H9 (cell line): ENCODE results near the gene RASGEF1C. TPM values are rescaled to one million over a fixed set of nuclear protein-coding genes. Genes with fewer than 3 reads are reported as not detected.
A peak's percentile ranks its signal among the peaks of the same experiment; 100 is the strongest.

Experiments
- DNase-seq: peaks from one replicate; pipeline ENCODE4 v3.0.0-alpha.2; 2017
- H2AFZ ChIP-seq: one replicate; pipeline ENCODE4 v1.6.1; 2013; ENCODE audit warnings: mild to moderate bottlenecking, low read length, control low read depth, moderate library complexity
- H2AK5ac ChIP-seq: 2 replicates; pipeline ENCODE4 v1.6.1; 2013; ENCODE audit warnings: low read length, control low read depth, mixed read lengths; ENCODE audit not compliant: insufficient read length
- H2BK120ac ChIP-seq: one replicate; pipeline ENCODE4 v1.6.1; 2013; ENCODE audit warnings: low read depth, mild to moderate bottlenecking, low read length, control low read depth, inconsistent platforms; ENCODE audit not compliant: poor library complexity, severe bottlenecking
- H2BK12ac ChIP-seq: 2 replicates; pipeline ENCODE4 v1.6.1; 2013; ENCODE audit warnings: low read length, control low read depth, mixed read lengths, low read depth; ENCODE audit not compliant: insufficient read length
- H2BK15ac ChIP-seq: 2 replicates; pipeline ENCODE4 v1.6.1; 2013; ENCODE audit warnings: low read depth, low read length, control low read depth
- H2BK20ac ChIP-seq: one replicate; pipeline ENCODE4 v1.6.1; 2013; ENCODE audit warnings: low read depth, mild to moderate bottlenecking, low read length, control low read depth, inconsistent platforms; ENCODE audit not compliant: poor library complexity, severe bottlenecking
- H2BK5ac ChIP-seq: 2 replicates; pipeline ENCODE4 v1.6.1; 2013; ENCODE audit warnings: low read length, control low read depth, mixed read lengths; ENCODE audit not compliant: insufficient read length
- H3K14ac ChIP-seq: 2 replicates; pipeline ENCODE4 v1.6.1; 2013; ENCODE audit warnings: low read length, control low read depth; ENCODE audit not compliant: insufficient read depth
- H3K18ac ChIP-seq: 2 replicates; pipeline ENCODE4 v1.6.1; 2013; ENCODE audit warnings: low read depth, mild to moderate bottlenecking, mixed read lengths, low read length, control low read depth; ENCODE audit not compliant: insufficient read length
- H3K23ac ChIP-seq: 2 replicates; pipeline ENCODE4 v1.6.1; 2013; ENCODE audit warnings: low read length, control low read depth, mixed read lengths, low read depth; ENCODE audit not compliant: insufficient read length
- H3K23me2 ChIP-seq: 2 replicates; pipeline ENCODE4 v1.6.1; 2013; ENCODE audit warnings: low read depth, mild to moderate bottlenecking, mixed read lengths, low read length, control low read depth; ENCODE audit not compliant: insufficient read length, poor library complexity, severe bottlenecking
- H3K27ac ChIP-seq: 2 replicates; pipeline ENCODE4 v1.5.1; 2013; ENCODE audit warnings: low read length, control low read depth, mixed read lengths, low read depth; ENCODE audit not compliant: insufficient read length
- H3K27me3 ChIP-seq: 2 replicates; pipeline ENCODE4 v1.6.1; 2013; ENCODE audit warnings: low read length, control low read depth, inconsistent platforms; ENCODE audit not compliant: insufficient read depth
- H3K4ac ChIP-seq: 2 replicates; pipeline ENCODE4 v1.6.1; 2013; ENCODE audit warnings: low read depth, mild to moderate bottlenecking, control low read depth, inconsistent platforms, low read length, moderate library complexity
- H3K4me1 ChIP-seq: 2 replicates; pipeline ENCODE4 v1.6.1; 2013; ENCODE audit warnings: low read length, control low read depth, inconsistent platforms; ENCODE audit not compliant: insufficient read depth
- H3K4me2 ChIP-seq: 2 replicates; pipeline ENCODE4 v1.6.1; 2013; ENCODE audit warnings: low read length, control low read depth, mixed read lengths; ENCODE audit not compliant: insufficient read length, insufficient read depth
- H3K56ac ChIP-seq: 2 replicates; pipeline ENCODE4 v1.6.1; 2013; ENCODE audit warnings: low read depth, mild to moderate bottlenecking, mixed read lengths, low read length, control low read depth; ENCODE audit not compliant: insufficient read length
- H3K79me1 ChIP-seq: 2 replicates; pipeline ENCODE4 v1.6.1; 2013; ENCODE audit warnings: low read depth, mild to moderate bottlenecking, moderate library complexity, low read length, control low read depth, inconsistent platforms; ENCODE audit not compliant: insufficient read depth, poor library complexity, severe bottlenecking
- H3K79me2 ChIP-seq: 2 replicates; pipeline ENCODE4 v1.6.1; 2013; ENCODE audit warnings: low read length, control low read depth, inconsistent platforms; ENCODE audit not compliant: insufficient read depth
- H3K9ac ChIP-seq: 2 replicates; pipeline ENCODE4 v1.6.1; 2013; ENCODE audit warnings: low read length, control low read depth, mixed read lengths; ENCODE audit not compliant: insufficient read length; ENCODE audit errors: extremely low read depth
- H3K9me3 ChIP-seq: one replicate; pipeline ENCODE4 v1.6.1; 2013; ENCODE audit warnings: low read depth, low read length, inconsistent platforms; ENCODE audit not compliant: control insufficient read depth
- H3T11ph ChIP-seq: one replicate; pipeline ENCODE4 v1.6.1; 2013; ENCODE audit warnings: mild to moderate bottlenecking, low read length, control low read depth, inconsistent platforms
- H4K20me1 ChIP-seq: one replicate; pipeline ENCODE4 v1.6.1; 2013; ENCODE audit not compliant: control insufficient read depth, insufficient read length, insufficient read depth
- H4K5ac ChIP-seq: 2 replicates; pipeline ENCODE4 v1.6.1; 2013; ENCODE audit warnings: low read depth, mild to moderate bottlenecking, mixed read lengths, low read length, control low read depth; ENCODE audit not compliant: insufficient read length
- H4K8ac ChIP-seq: replicated peaks from 2 replicates; pipeline ENCODE4 v1.6.1; 2013; ENCODE audit warnings: low read length, control low read depth, mixed read lengths, low read depth; ENCODE audit not compliant: insufficient read length
- H4K91ac ChIP-seq: 2 replicates; pipeline ENCODE4 v1.6.1; 2013; ENCODE audit warnings: low read depth, mild to moderate bottlenecking, moderate library complexity, mixed read lengths, low read length, control low read depth; ENCODE audit not compliant: insufficient read length
- H3K27ac Mint-ChIP-seq, 3 experiments: 2 replicates in 2 of 3; 3 replicates in 1 of 3; pipeline ENCODE4 v1.8.0; 2020 to 2021; ENCODE audit warnings: mixed read lengths in 3 of 3, mild to moderate bottlenecking in 1 of 3, moderate library complexity in 1 of 3
- H3K27me3 Mint-ChIP-seq: 2 replicates; pipeline ENCODE4 v1.8.0; 2021; ENCODE audit warnings: low read depth, mild to moderate bottlenecking, moderate library complexity, mixed read lengths
- H3K36me3 Mint-ChIP-seq, 3 experiments: 2 replicates in 2 of 3; 3 replicates in 1 of 3; pipeline ENCODE4 v1.8.0; 2020 to 2021; ENCODE audit warnings: low read depth in 3 of 3, mixed read lengths in 3 of 3; ENCODE audit not compliant: insufficient read depth in 1 of 3
- H3K4me1 Mint-ChIP-seq, 2 experiments: 2 replicates each; pipeline ENCODE4 v1.8.0; 2020; ENCODE audit warnings: mixed read lengths in 2 of 2
- H3K4me3 Mint-ChIP-seq, 2 experiments: 2 replicates in 1 of 2; 3 replicates in 1 of 2; pipeline ENCODE4 v1.8.0; 2020 to 2021; ENCODE audit warnings: mild to moderate bottlenecking in 2 of 2, mixed read lengths in 2 of 2, moderate library complexity in 1 of 2
- H3K9me3 Mint-ChIP-seq, 2 experiments: 2 replicates in 1 of 2; 3 replicates in 1 of 2; pipeline ENCODE4 v1.8.0; 2020; ENCODE audit warnings: mild to moderate bottlenecking in 2 of 2, mixed read lengths in 2 of 2, moderate library complexity in 1 of 2
- WGBS: extraction: QIAGEN DNeasy Blood & Tissue Kit; methylation state at CpG from one replicate; pipeline ENCODE4 v1.1.7; 2013; ENCODE audit warnings: missing lambda C conversion rate, low lambda C conversion rate, mixed read lengths; ENCODE audit not compliant: insufficient read length; ENCODE audit errors: extremely low coverage; 5-methylcytosine and 5-hydroxymethylcytosine counted together
- total RNA-seq: library from RNA; stranded (reverse); gene quantifications from 2 replicates; pipeline ENCODE4 v1.2.1, GENCODE V29; 2021
- TF ChIP-seq, protein P1 (sequence below): fragments of 200-600 bp; sonication (generic); conservative IDR thresholded peaks from 3 replicates; pipeline ENCODE4 v1.8.0; 2021; ENCODE audit warnings: antibody characterized with exemption, mild to moderate bottlenecking

The RASGEF1C gene
- total RNA-seq, 1 experiment from 2014 or later: 0.83 TPM

DNA sequence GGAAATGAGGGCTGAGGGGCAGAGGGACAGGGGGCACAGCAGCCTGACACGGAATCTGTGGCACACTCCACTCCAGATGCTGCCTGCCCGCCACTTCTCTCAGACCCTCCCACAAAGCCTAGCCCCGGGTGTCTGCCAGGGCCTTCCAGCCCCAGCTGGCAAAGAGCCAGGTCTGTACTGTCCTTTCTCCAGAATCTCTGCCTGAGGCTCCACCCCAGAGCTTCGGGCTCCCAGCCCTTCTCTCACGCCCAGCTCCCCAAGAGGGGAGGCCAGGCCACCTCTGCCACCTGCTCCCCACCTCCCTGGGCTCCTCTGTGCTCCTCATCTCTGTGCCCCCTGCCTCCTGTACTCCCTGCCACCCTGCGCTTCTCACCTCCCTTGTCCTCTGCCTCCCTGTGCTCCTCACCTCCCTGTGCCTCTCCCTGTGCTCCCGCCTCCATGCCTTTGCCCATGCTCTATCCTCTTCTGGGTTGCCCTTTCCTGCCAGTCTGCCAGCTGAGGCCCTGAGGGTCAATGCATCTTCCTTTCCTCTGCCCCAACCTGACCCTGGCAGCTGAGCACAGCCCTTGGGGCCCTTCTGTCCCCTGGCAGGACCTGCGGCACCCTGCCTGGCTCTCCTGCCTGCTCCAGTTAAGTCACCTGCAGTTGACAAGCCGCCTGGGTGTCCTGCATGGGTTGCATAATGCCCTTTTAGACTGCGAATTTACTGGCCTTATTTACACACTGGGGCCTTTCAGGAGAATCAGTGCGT is 36.4 kb downstream of the RASGEF1C start:
- no peak overlapping the region for H3K4ac ChIP-seq
- peaks cover 11 to 24% of the 10 kb centered on the region in 2 experiments for H3K4me1 Mint-ChIP-seq
- WGBS: no CpG with 5 or more reads among the region's 11 CpGs

More for the DNA sequence above, 36.4 kb downstream of the RASGEF1C start:
- Mint-ChIP-seq H3K4me3 (no peak overlapping the region), H3K27ac (peak overlapping the region in 1 of 3 experiments; percentile 72; a peak in 2 of 7 replicates), H3K27me3 (no peaks in the 10 kb centered on the region), H3K36me3 (no peaks in the 10 kb centered on the region; a peak in 1 of 7 replicates), H3K9me3 (no peaks in the 10 kb centered on the region)
- Histone ChIP-seq H3K79me2 (no peaks in the 10 kb centered on the region), H4K20me1 (no peaks in the 10 kb centered on the region), H3K27ac (no peak overlapping the region), H3K4me2 (no peak overlapping the region), H3K4me1 (no peaks in the 10 kb centered on the region; the same call in 1 of the 2 replicates), H2BK120ac (no peak overlapping the region), H4K5ac (no peak overlapping the region), H3K23ac (no peak overlapping the region), H2AK5ac (no peak overlapping the region), H4K8ac (no peak overlapping the region), H3K56ac (no peak overlapping the region), H2AFZ (no peak overlapping the region), H3K23me2 (no peaks in the 10 kb centered on the region), H3K9me3 (no peaks in the 10 kb centered on the region), H2BK15ac (no peak overlapping the region), H3K79me1 (no peaks in the 10 kb centered on the region), H2BK20ac (no peak overlapping the region), H3K27me3 (no peaks in the 10 kb centered on the region), H3K14ac (peak overlapping the region; percentile 16; the same call in 1 of the 2 replicates), H3K18ac (no peak overlapping the region), H2BK5ac (no peak overlapping the region), H3K9ac (no peak overlapping the region), H3T11ph (no peak overlapping the region), H2BK12ac (no peak overlapping the region), H4K91ac (no peak overlapping the region)
- no peak for DNase-seq
- TF ChIP-seq, protein P1, sequence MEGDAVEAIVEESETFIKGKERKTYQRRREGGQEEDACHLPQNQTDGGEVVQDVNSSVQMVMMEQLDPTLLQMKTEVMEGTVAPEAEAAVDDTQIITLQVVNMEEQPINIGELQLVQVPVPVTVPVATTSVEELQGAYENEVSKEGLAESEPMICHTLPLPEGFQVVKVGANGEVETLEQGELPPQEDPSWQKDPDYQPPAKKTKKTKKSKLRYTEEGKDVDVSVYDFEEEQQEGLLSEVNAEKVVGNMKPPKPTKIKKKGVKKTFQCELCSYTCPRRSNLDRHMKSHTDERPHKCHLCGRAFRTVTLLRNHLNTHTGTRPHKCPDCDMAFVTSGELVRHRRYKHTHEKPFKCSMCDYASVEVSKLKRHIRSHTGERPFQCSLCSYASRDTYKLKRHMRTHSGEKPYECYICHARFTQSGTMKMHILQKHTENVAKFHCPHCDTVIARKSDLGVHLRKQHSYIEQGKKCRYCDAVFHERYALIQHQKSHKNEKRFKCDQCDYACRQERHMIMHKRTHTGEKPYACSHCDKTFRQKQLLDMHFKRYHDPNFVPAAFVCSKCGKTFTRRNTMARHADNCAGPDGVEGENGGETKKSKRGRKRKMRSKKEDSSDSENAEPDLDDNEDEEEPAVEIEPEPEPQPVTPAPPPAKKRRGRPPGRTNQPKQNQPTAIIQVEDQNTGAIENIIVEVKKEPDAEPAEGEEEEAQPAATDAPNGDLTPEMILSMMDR: no peak
